ENCODE data around the gene FKBP15. TPM values are rescaled to one million over a fixed set of nuclear protein-coding genes. Genes with fewer than 3 reads are reported as not detected.

The FKBP15 gene
- total and polyA plus RNA-seq, 2 of the 4 experiments (the other 2 are of a cell fraction), result 20.4 to 25.5 TPM

DNA sequence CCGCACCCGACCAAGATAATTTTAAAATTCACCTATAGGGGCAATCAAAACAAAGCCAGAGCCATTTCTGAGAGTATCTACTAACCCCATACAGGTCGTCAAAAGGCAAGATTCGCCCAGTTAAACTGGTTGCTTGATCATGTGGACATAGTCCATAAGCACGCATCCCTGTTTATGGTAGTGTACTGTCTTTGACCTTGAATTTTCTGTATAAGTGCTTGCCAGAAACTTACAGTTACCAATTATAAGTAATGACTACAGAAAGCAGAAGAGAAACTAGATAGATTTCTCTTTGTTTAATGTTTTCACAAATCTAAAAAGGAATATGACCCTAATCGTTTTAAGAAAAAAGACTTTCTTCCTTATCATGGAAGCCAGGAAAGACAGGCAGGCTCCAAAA is 25.9 kb upstream of the FKBP15 start:
- Histone ChIP-seq H4K8ac (ENCODE audit: low read depth in 2 of 2, low read length in 2 of 2) (no peak overlapping the region), H2AK9ac (replicated peaks; ENCODE audit: low read depth, low read length, poor library complexity) (no peak overlapping the region), H4K5ac (ENCODE audit: low read depth, low read length) (no peak overlapping the region), H3K4me3 (ENCODE audit: insufficient read depth, low read depth, low read length) (no peak overlapping the region), H3K36me3 (ENCODE audit: control insufficient read depth, insufficient read depth, low read length) (no peaks in the 10 kb centered on the region), H2AFZ (replicated peaks; ENCODE audit: low read length, poor library complexity) (no peak overlapping the region), H4K91ac (ENCODE audit: insufficient read depth, low read depth, low read length) (no peak overlapping the region), H3K9me1 (ENCODE audit: insufficient read depth, low read length) (no peaks in the 10 kb centered on the region), H3K4me1 (ENCODE audit: control insufficient read depth, insufficient read depth, low read length) (no peaks in the 10 kb centered on the region), H3K9ac (ENCODE audit: low read depth, low read length) (no peak overlapping the region), H2BK5ac (ENCODE audit: low read depth, low read length, poor library complexity, severe bottlenecking) (no peak overlapping the region), H3K27me3 (ENCODE audit: control insufficient read depth, insufficient read depth, low read length) (no peaks in the 10 kb centered on the region), H3K79me1 (ENCODE audit: low read depth in 1 of 2, low read length in 2 of 2) (peaks cover 16 to 35% of the 10 kb centered on the region in 2 experiments), H3K56ac (ENCODE audit: extremely low read depth, insufficient read depth, low read length) (no peak overlapping the region), H4K20me1 (ENCODE audit: insufficient read depth, low read length) (peaks cover 16% of the 10 kb centered on the region), H3K18ac (ENCODE audit: low read depth, low read length) (no peak overlapping the region), H3K9me3 (ENCODE audit: control insufficient read depth, insufficient read depth, low read length) (peaks cover 2% of the 10 kb centered on the region; the same call in 1 of the 2 replicates), H3K4ac (ENCODE audit: low read depth, low read length) (no peak overlapping the region), H2AK5ac (ENCODE audit: low read depth, low read length) (no peak overlapping the region), H3K23ac (ENCODE audit: low read depth, low read length) (no peak overlapping the region), H3K4me2 (ENCODE audit: low read depth, low read length) (no peak overlapping the region), H3K27ac (ENCODE audit: insufficient read depth, low read length) (no peak overlapping the region), H2BK15ac (ENCODE audit: low read depth, low read length) (no peak overlapping the region), H2BK120ac (ENCODE audit: low read depth, low read length) (no peak overlapping the region), H3K14ac (replicated peaks; ENCODE audit: low read depth, low read length) (no peak overlapping the region), H2BK20ac (ENCODE audit: low read depth, low read length) (no peak overlapping the region)
- no peak for ATAC-seq (ENCODE audit: low read depth)
- TF ChIP-seq SMC3 (IDR thresholded peaks at IDR 0.05; ENCODE audit: low read depth, low read length) (no peak), CEBPB (IDR thresholded peaks at IDR 0.05; ENCODE audit: low read depth, low read length) (no peak), RAD21 (IDR thresholded peaks at IDR 0.05; ENCODE audit: low read length) (no peak), MAFK (IDR thresholded peaks at IDR 0.05; ENCODE audit: low read depth, low read length) (no peak)
- TF ChIP-seq, protein P1, sequence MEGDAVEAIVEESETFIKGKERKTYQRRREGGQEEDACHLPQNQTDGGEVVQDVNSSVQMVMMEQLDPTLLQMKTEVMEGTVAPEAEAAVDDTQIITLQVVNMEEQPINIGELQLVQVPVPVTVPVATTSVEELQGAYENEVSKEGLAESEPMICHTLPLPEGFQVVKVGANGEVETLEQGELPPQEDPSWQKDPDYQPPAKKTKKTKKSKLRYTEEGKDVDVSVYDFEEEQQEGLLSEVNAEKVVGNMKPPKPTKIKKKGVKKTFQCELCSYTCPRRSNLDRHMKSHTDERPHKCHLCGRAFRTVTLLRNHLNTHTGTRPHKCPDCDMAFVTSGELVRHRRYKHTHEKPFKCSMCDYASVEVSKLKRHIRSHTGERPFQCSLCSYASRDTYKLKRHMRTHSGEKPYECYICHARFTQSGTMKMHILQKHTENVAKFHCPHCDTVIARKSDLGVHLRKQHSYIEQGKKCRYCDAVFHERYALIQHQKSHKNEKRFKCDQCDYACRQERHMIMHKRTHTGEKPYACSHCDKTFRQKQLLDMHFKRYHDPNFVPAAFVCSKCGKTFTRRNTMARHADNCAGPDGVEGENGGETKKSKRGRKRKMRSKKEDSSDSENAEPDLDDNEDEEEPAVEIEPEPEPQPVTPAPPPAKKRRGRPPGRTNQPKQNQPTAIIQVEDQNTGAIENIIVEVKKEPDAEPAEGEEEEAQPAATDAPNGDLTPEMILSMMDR (conservative IDR thresholded peaks at IDR 0.05; ENCODE audit: low read depth, low read length), result no peak
- TF ChIP-seq, protein P2, sequence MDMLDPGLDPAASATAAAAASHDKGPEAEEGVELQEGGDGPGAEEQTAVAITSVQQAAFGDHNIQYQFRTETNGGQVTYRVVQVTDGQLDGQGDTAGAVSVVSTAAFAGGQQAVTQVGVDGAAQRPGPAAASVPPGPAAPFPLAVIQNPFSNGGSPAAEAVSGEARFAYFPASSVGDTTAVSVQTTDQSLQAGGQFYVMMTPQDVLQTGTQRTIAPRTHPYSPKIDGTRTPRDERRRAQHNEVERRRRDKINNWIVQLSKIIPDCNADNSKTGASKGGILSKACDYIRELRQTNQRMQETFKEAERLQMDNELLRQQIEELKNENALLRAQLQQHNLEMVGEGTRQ (IDR thresholded peaks at IDR 0.05; ENCODE audit: low read depth, low read length), result no peak
- TF ChIP-seq, protein P3, sequence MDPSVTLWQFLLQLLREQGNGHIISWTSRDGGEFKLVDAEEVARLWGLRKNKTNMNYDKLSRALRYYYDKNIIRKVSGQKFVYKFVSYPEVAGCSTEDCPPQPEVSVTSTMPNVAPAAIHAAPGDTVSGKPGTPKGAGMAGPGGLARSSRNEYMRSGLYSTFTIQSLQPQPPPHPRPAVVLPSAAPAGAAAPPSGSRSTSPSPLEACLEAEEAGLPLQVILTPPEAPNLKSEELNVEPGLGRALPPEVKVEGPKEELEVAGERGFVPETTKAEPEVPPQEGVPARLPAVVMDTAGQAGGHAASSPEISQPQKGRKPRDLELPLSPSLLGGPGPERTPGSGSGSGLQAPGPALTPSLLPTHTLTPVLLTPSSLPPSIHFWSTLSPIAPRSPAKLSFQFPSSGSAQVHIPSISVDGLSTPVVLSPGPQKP (IDR thresholded peaks at IDR 0.05; ENCODE audit: borderline replicate concordance, low read depth, low read length), result no peak
- WGBS, 2 experiments (ENCODE audit: extremely low coverage in 2 of 2, insufficient read length in 1 of 2), result no CpG with 5 or more reads among the region's 6 CpGs
- ChIA-PET POLR2A (ENCODE audit: unreplicated experiment) (no interaction called here), CTCF (no interaction called here)
- intact Hi-C loops (cut with micrococcal nuclease) (no loop called here), in situ Hi-C loops (cut with MboI; ENCODE audit: low sequenced_read_pairs) (no loop called here), dilution Hi-C loops (cut with HindIII; ENCODE audit: low sequenced_read_pairs, unreplicated experiment) (no loop called here)
- DNase-seq, result no peak
- no TSS peak for BruUV-seq (replicated peaks)

Measured in IMR-90 (cell line).